ENCODE measurements around the gene CLTA.

- TF ChIP-seq CTCF (IDR thresholded peaks at IDR 0.05): no peak
- TF ChIP-seq POLR2AphosphoS5 (IDR thresholded peaks at IDR 0.05; ENCODE audit: low read depth, low read length): no peak
- TF ChIP-seq REST (IDR thresholded peaks at IDR 0.05; ENCODE audit: insufficient read depth in 1 of 2, low read depth in 2 of 2, low read length in 1 of 2): no peak
These were observed 13.2 kb upstream of the CLTA start for GRCh38 chr9:36177571-36177970.
